H1 (cell line): ENCODE data around the gene MAPK8IP3. TPM values are rescaled to one million over a fixed set of nuclear protein-coding genes. Genes with fewer than 3 reads are reported as not detected.

ENCODE experiments used
- CTCF ChIA-PET: fragments of 300-600 bp; sonication (Branson Sonifier 250); formaldehyde crosslinking; loops from one replicate; lab custom pipeline; 2021; ENCODE audit not compliant: partially characterized antibody; lab: Charles Lee
- POLR2A ChIA-PET: fragments of 300-600 bp; sonication (Branson Sonifier 250); formaldehyde crosslinking; loops from one replicate; lab custom pipeline; 2021; ENCODE audit warnings: inconsistent platforms; ENCODE audit not compliant: partially characterized antibody; lab: Charles Lee
- DNase-seq, 2 experiments: peaks; one replicate each; pipeline versions ENCODE4 v3.0.0 to v3.0.0-alpha.2; 2010 to 2022; ENCODE audit warnings: low spot score in 2 of 2, low read depth in 1 of 2, mixed read lengths in 1 of 2
- FAIRE-seq: peaks from 2 replicates; lab custom pipeline; 2011; peaks lifted over from hg19 to GRCh38; lab: Jason Lieb, UNC
- H2AFZ ChIP-seq: 2 replicates; pipeline ENCODE4 v1.8.1; 2012; ENCODE audit warnings: low read length, inconsistent platforms
- H2AK5ac ChIP-seq: 2 replicates; pipeline ENCODE4 v1.6.1; 2013; ENCODE audit warnings: low read depth, low read length
- H2BK120ac ChIP-seq: replicated peaks from 2 replicates; pipeline ENCODE3; 2013; ENCODE audit warnings: low read depth, low read length, inconsistent platforms
- H2BK12ac ChIP-seq: 2 replicates; pipeline ENCODE4 v1.6.1; 2013; ENCODE audit warnings: low read depth, low read length
- H2BK15ac ChIP-seq: 2 replicates; pipeline ENCODE4 v1.6.1; 2013; ENCODE audit warnings: low read length
- H2BK20ac ChIP-seq: 2 replicates; pipeline ENCODE4 v1.6.1; 2013; ENCODE audit warnings: low read length
- H2BK5ac ChIP-seq: 2 replicates; pipeline ENCODE4 v1.6.1; 2013; ENCODE audit warnings: low read depth, low read length
- H3K14ac ChIP-seq: 2 replicates; pipeline ENCODE4 v1.6.1; 2013; ENCODE audit warnings: inconsistent platforms; ENCODE audit not compliant: insufficient read length
- H3K18ac ChIP-seq: 2 replicates; pipeline ENCODE4 v1.6.1; 2013; ENCODE audit warnings: low read length; ENCODE audit errors: extremely low read depth
- H3K23ac ChIP-seq: 2 replicates; pipeline ENCODE4 v1.6.1; 2013; ENCODE audit warnings: inconsistent platforms; ENCODE audit not compliant: insufficient read length
- H3K23me2 ChIP-seq: 2 replicates; pipeline ENCODE4 v1.6.1; 2013; ENCODE audit warnings: low read depth, low read length
- H3K27ac ChIP-seq: 2 replicates; pipeline ENCODE4 v1.6.1; 2011; ENCODE audit warnings: low read depth, low read length, inconsistent platforms
- H3K27me3 ChIP-seq, 4 experiments: replicated peaks in 1 of 4; 1 replicate in 1 of 4; 2 replicates in 3 of 4; pipeline versions ENCODE4 v1.6.1 to v1.8.1; 2011 to 2013; ENCODE audit warnings: low read length in 3 of 4, mild to moderate bottlenecking in 3 of 4, inconsistent platforms in 2 of 4, mixed read lengths in 2 of 4, moderate library complexity in 1 of 4; ENCODE audit not compliant: control insufficient read depth in 3 of 4, insufficient read depth in 3 of 4; ENCODE audit errors: extremely low read depth in 1 of 4
- H3K36me3 ChIP-seq, 4 experiments: 2 replicates each; pipeline versions ENCODE4 v1.6.1 to v1.8.1; 2011 to 2013; ENCODE audit warnings: mild to moderate bottlenecking in 4 of 4, low read length in 3 of 4, moderate library complexity in 2 of 4, control low read depth in 1 of 4, inconsistent platforms in 1 of 4; ENCODE audit not compliant: insufficient read depth in 4 of 4, control insufficient read depth in 2 of 4
- H3K4ac ChIP-seq: replicated peaks from 2 replicates; pipeline ENCODE3; 2013; ENCODE audit warnings: low read length, low read depth, mixed read lengths, inconsistent platforms; ENCODE audit not compliant: insufficient read length
- H3K4me1 ChIP-seq, 4 experiments: replicated peaks in 1 of 4; 1 replicate in 1 of 4; 2 replicates in 3 of 4; pipeline versions ENCODE4 v1.6.1 to v1.8.1; 2011 to 2013; ENCODE audit warnings: low read length in 3 of 4, inconsistent platforms in 2 of 4, mixed read lengths in 1 of 4; ENCODE audit not compliant: insufficient read depth in 4 of 4, control insufficient read depth in 3 of 4
- H3K4me2 ChIP-seq, 2 experiments: 2 replicates each; pipeline versions ENCODE4 v1.6.1 to v1.8.1; 2011 to 2013; ENCODE audit warnings: low read depth in 2 of 2, low read length in 2 of 2, control low read depth in 1 of 2, inconsistent platforms in 1 of 2, mild to moderate bottlenecking in 1 of 2; ENCODE audit not compliant: insufficient read depth in 1 of 2
- H3K4me3 ChIP-seq, 4 experiments: fragments of 200-600, 300-600 bp in 1 of 4; sonication (generic), shearing (Covaris generic), sonication (Bioruptor Twin) in 1 of 4; 2 replicates each; pipeline versions ENCODE4 v1.5.1 to v1.8.1; 2011 to 2016; ENCODE audit warnings: low read length in 4 of 4, low read depth in 3 of 4, control low read depth in 2 of 4, inconsistent platforms in 2 of 4, mild to moderate bottlenecking in 2 of 4, mixed read lengths in 1 of 4, moderate library complexity in 1 of 4; ENCODE audit not compliant: insufficient read depth in 2 of 4; ENCODE audit errors: extremely low read depth in 1 of 4
- H3K56ac ChIP-seq: replicated peaks from 2 replicates; pipeline ENCODE3; 2013; ENCODE audit warnings: low read depth, mild to moderate bottlenecking, mixed read lengths, low read length, inconsistent platforms; ENCODE audit not compliant: insufficient read length
- H3K79me1 ChIP-seq: 2 replicates; pipeline ENCODE4 v1.6.1; 2013; ENCODE audit warnings: low read depth, low read length, control low read depth
- H3K79me2 ChIP-seq, 2 experiments: 2 replicates each; pipeline versions ENCODE4 v1.6.1 to v1.8.1; 2012 to 2013; ENCODE audit warnings: low read length in 2 of 2, mild to moderate bottlenecking in 2 of 2, inconsistent platforms in 1 of 2; ENCODE audit not compliant: insufficient read depth in 2 of 2, control insufficient read depth in 1 of 2
- H3K9ac ChIP-seq, 4 experiments: replicated peaks in 1 of 4; 1 replicate in 1 of 4; 2 replicates in 3 of 4; pipeline versions ENCODE4 v1.6.1 to v1.8.1; 2011 to 2013; ENCODE audit warnings: low read depth in 3 of 4, low read length in 3 of 4, control low read depth in 2 of 4, mild to moderate bottlenecking in 2 of 4, moderate library complexity in 2 of 4, inconsistent platforms in 1 of 4; ENCODE audit errors: extremely low read depth in 1 of 4
- H3K9me3 ChIP-seq, 2 experiments: 2 replicates each; pipeline versions ENCODE4 v1.6.1 to v1.8.1; 2012 to 2013; ENCODE audit warnings: mild to moderate bottlenecking in 2 of 2, moderate library complexity in 2 of 2, control low read depth in 1 of 2, inconsistent platforms in 1 of 2, low read depth in 1 of 2, low read length in 1 of 2, mixed read lengths in 1 of 2; ENCODE audit not compliant: insufficient read depth in 2 of 2
- H4K20me1 ChIP-seq, 2 experiments: replicated peaks in 1 of 2; 2 replicates each; pipeline versions ENCODE3 to v1.8.1; 2011 to 2013; ENCODE audit warnings: inconsistent platforms in 2 of 2, low read length in 2 of 2, mild to moderate bottlenecking in 1 of 2; ENCODE audit not compliant: insufficient read depth in 2 of 2, control insufficient read depth in 1 of 2
- H4K5ac ChIP-seq: 2 replicates; pipeline ENCODE4 v1.6.1; 2013; ENCODE audit warnings: low read length, low read depth, mixed read lengths, inconsistent platforms; ENCODE audit not compliant: insufficient read length
- H4K8ac ChIP-seq: 2 replicates; pipeline ENCODE4 v1.8.0; 2013; ENCODE audit warnings: mild to moderate bottlenecking, moderate library complexity, low read length, inconsistent platforms; ENCODE audit not compliant: insufficient read depth; ENCODE audit errors: extremely low read depth
- H4K91ac ChIP-seq: replicated peaks from 2 replicates; pipeline ENCODE3; 2013; ENCODE audit warnings: low read length, mixed read lengths, inconsistent platforms; ENCODE audit not compliant: insufficient read length
- ATF3 ChIP-seq: IDR thresholded peaks from 2 replicates; pipeline ENCODE4 v1.6.1; 2011; ENCODE audit warnings: low read depth, mild to moderate bottlenecking, low read length; ENCODE audit not compliant: insufficient read depth
- CHD1 ChIP-seq: IDR thresholded peaks from 2 replicates; pipeline ENCODE4 v1.6.1; 2012; ENCODE audit warnings: low read depth, low read length, improper control_type of control experiment
- CTBP2 ChIP-seq: IDR thresholded peaks from 2 replicates; pipeline ENCODE4 v1.7.0; 2011; ENCODE audit warnings: borderline replicate concordance, mild to moderate bottlenecking, moderate library complexity, mixed read lengths, low read length; ENCODE audit not compliant: insufficient read depth, insufficient read length
- EGR1 ChIP-seq: IDR thresholded peaks from 2 replicates; pipeline ENCODE4 v1.6.1; 2011; ENCODE audit warnings: low read depth, low read length, borderline replicate concordance
- JUND ChIP-seq: IDR thresholded peaks from 2 replicates; pipeline ENCODE4 v1.6.1; 2011; ENCODE audit warnings: mild to moderate bottlenecking, improper control_type of control experiment, low read length
- KDM4A ChIP-seq: IDR thresholded peaks from one replicate; pipeline ENCODE4 v1.7.1; 2012; ENCODE audit warnings: low read depth, mild to moderate bottlenecking, moderate library complexity, low read length, inconsistent platforms; ENCODE audit not compliant: severe bottlenecking
- RNF2 ChIP-seq: fragments of 200-900, 300-1000 bp; sonication (generic); IDR thresholded peaks from 2 replicates; pipeline ENCODE4 v1.7.1; 2016; ENCODE audit warnings: borderline replicate concordance, low read depth, mild to moderate bottlenecking, antibody characterized with exemption, low read length; ENCODE audit not compliant: poor library complexity, severe bottlenecking; ENCODE audit errors: missing control alignments
- RXRA ChIP-seq: IDR thresholded peaks from 2 replicates; pipeline ENCODE4 v1.6.1; 2011; ENCODE audit warnings: low read depth, mild to moderate bottlenecking, low read length, moderate library complexity; ENCODE audit not compliant: insufficient read depth
- SAP30 ChIP-seq: fragments of 300-600 bp; sonication (generic); IDR thresholded peaks from 2 replicates; pipeline ENCODE4 v1.7.1; 2012; ENCODE audit warnings: low read length, moderate library complexity, mild to moderate bottlenecking, inconsistent platforms; ENCODE audit not compliant: insufficient read depth, insufficient replicate concordance
- SIRT6 ChIP-seq: IDR thresholded peaks from one replicate; pipeline ENCODE4 v1.7.1; 2012; ENCODE audit warnings: low read length, inconsistent platforms
- SP2 ChIP-seq: IDR thresholded peaks from 2 replicates; pipeline ENCODE4 v1.6.1; 2012; ENCODE audit warnings: mild to moderate bottlenecking, low read length, inconsistent platforms
- TCF12 ChIP-seq: IDR thresholded peaks from 2 replicates; pipeline ENCODE4 v1.6.1; 2011; ENCODE audit warnings: low read depth, mild to moderate bottlenecking, low read length
- WGBS, 2 experiments: shearing (Covaris generic) in 1 of 2; methylation state at CpG; one replicate each; pipeline versions ENCODE4 v1.1.6 to v1.1.7; 2013 to 2015; ENCODE audit warnings: low lambda C conversion rate in 2 of 2, mixed read lengths in 2 of 2, inconsistent platforms in 1 of 2, low coverage in 1 of 2, missing lambda C conversion rate in 1 of 2; ENCODE audit not compliant: insufficient replicate concordance in 2 of 2, insufficient coverage in 1 of 2, insufficient read length in 1 of 2; ENCODE audit errors: extremely low coverage in 1 of 2, missing lambda C conversion rate in 1 of 2; 5-methylcytosine and 5-hydroxymethylcytosine counted together
- polyA plus RNA-seq, 7 experiments: library from polyadenylated mRNA; depleted of rRNA in 3 of 7; stranded (reverse) in 5 of 7; unstranded in 2 of 7; fragments of >200 nt in 5 of 7; fragments of 200-250 nt in 2 of 7; gene quantifications; 1 replicate in 5 of 7; 2 replicates in 1 of 7; 4 replicates in 1 of 7; pipeline versions ENCODE4 v1.2.1 to v1.2.3, GENCODE V29; 2011 to 2013; ENCODE audit warnings: missing spikeins in 2 of 7, mixed read lengths in 2 of 7
- total RNA-seq: library from RNA; stranded (reverse); fragmentation: NEBNext Ultra II Directional; extraction: Animal tissue kit (Norgen Biotek cat#: 25700); gene quantifications from 2 replicates; pipeline ENCODE4 v1.2.1, GENCODE V29; 2021

MAPK8IP3 gene
- total and polyA plus RNA-seq, 2 of the 8 experiments (the other 6 are each of a cell fraction or from before 2014, with no cell fraction given), result 16.9 to 43.4 TPM

GRCh38 chr16:1815461-1815860, 109.5 kb downstream of the MAPK8IP3 start:
- Histone ChIP-seq H3K9ac (no peak overlapping the region), H2BK5ac (no peak overlapping the region), H3K27me3 (no peaks in the 10 kb centered on the region), H2AFZ (no peak overlapping the region), H4K5ac (no peak overlapping the region), H3K14ac (no peak overlapping the region), H3K4me1 (no peaks in the 10 kb centered on the region), H4K20me1 (peaks cover 3 to 4% of the 10 kb centered on the region in 2 experiments), H3K27ac (no peak overlapping the region), H3K79me2 (no peaks in the 10 kb centered on the region), H2AK5ac (no peak overlapping the region), H3K9me3 (no peaks in the 10 kb centered on the region), H2BK120ac (no peak overlapping the region), H3K56ac (no peak overlapping the region), H4K91ac (no peak overlapping the region), H2BK12ac (no peak overlapping the region), H3K4ac (no peak overlapping the region), H3K18ac (no peak overlapping the region), H3K79me1 (no peaks in the 10 kb centered on the region), H3K36me3 (peaks cover 0 to 9% (median 4%) of the 10 kb centered on the region in 4 experiments; a peak in 4 of 8 replicates), H2BK20ac (no peak overlapping the region), H3K23ac (no peak overlapping the region), H3K23me2 (no peaks in the 10 kb centered on the region), H4K8ac (no peak overlapping the region), H3K4me3 (no peak overlapping the region), H2BK15ac (no peak overlapping the region), H3K4me2 (no peak overlapping the region)
- TF ChIP-seq KDM4A (no peak), CTBP2 (no peak), ATF3 (no peak), TCF12 (no peak), SIRT6 (no peak), JUND (no peak), RXRA (no peak), RNF2 (no peak), SP2 (no peak), SAP30 (no peak), CHD1 (no peak), EGR1 (no peak)
- WGBS, 2 experiments, result 92% methylated on average over 11 of the region's 11 CpGs; no CpG with 5 or more reads in 1 of the 2 experiments
- ChIA-PET POLR2A (interaction anchor here (0.6 to 0.7 kb wide), 2 partner anchors 113 to 122 kb away, joined by 3 to 4 read pairs; no protein-coding TSS in a partner anchor), CTCF (interaction anchor here (2.9 kb wide), 1 partner anchor 9 kb away, joined by 10 read pairs; no protein-coding TSS in a partner anchor)
- DNase-seq (no peak), FAIRE-seq (no peak)
